Smooth muscle cell (in vitro differentiated cells): ENCODE measurements around the gene BOLA2B. TPM values are rescaled to one million over a fixed set of nuclear protein-coding genes. Genes with fewer than 3 reads are reported as not detected.
"Not testable (repeated sequence)": the region's sequence is repeated elsewhere in the genome, so short reads cannot be mapped to it uniquely, and the experiment has no call there.

Source experiments
- DNase-seq: peaks from one replicate; lab custom pipeline; 2025; ENCODE audit not compliant: unreplicated experiment; lab: John Stamatoyannopoulos, UW
- H2AFZ ChIP-seq: fragments of 200-600 bp; sonication (generic); 2 replicates; pipeline ENCODE4 v1.6.0; 2016; ENCODE audit warnings: antibody characterized with exemption, low read depth, mild to moderate bottlenecking
- H3F3A ChIP-seq: fragments of 200-600 bp; sonication (generic); 2 replicates; pipeline ENCODE4 v1.6.0; 2017; ENCODE audit warnings: antibody characterized with exemption, low read depth
- H3K27ac ChIP-seq: fragments of 200-600 bp; sonication (generic); 2 replicates; pipeline ENCODE4 v1.5.1; 2016; ENCODE audit warnings: low read depth, mild to moderate bottlenecking
- H3K27me3 ChIP-seq: fragments of 200-600 bp; sonication (generic); 2 replicates; pipeline ENCODE4 v1.6.1; 2016; ENCODE audit warnings: low read depth, mild to moderate bottlenecking
- H3K36me3 ChIP-seq: fragments of 200-600 bp; sonication (generic); 2 replicates; pipeline ENCODE4 v1.5.1; 2016; ENCODE audit warnings: low read depth
- H3K4me1 ChIP-seq: fragments of 200-600 bp; sonication (generic); 2 replicates; pipeline ENCODE4 v1.5.1; 2016; ENCODE audit warnings: low read depth
- H3K4me2 ChIP-seq: fragments of 200-600 bp; sonication (generic); 2 replicates; pipeline ENCODE4 v1.6.0; 2016; ENCODE audit warnings: mild to moderate bottlenecking
- H3K4me3 ChIP-seq: fragments of 200-600 bp; sonication (generic); 2 replicates; pipeline ENCODE4 v1.5.1; 2016; ENCODE audit warnings: mild to moderate bottlenecking
- H3K79me2 ChIP-seq: fragments of 200-600 bp; sonication (generic); 2 replicates; pipeline ENCODE4 v1.6.0; 2016; ENCODE audit warnings: low read depth, mild to moderate bottlenecking
- H3K9ac ChIP-seq: fragments of 200-600 bp; sonication (generic); 2 replicates; pipeline ENCODE4 v1.6.0; 2016; ENCODE audit warnings: low read depth
- H3K9me3 ChIP-seq: fragments of 200-600 bp; sonication (generic); replicated peaks from 2 replicates; pipeline ENCODE4 v1.5.1; 2016; ENCODE audit warnings: low read depth
- H4K20me1 ChIP-seq: fragments of 200-600 bp; sonication (generic); 2 replicates; pipeline ENCODE4 v1.6.0; 2016; ENCODE audit warnings: low read depth
- WGBS: methylation state at CpG from one replicate; pipeline ENCODE4 v1.1.7; 2016; ENCODE audit warnings: low lambda C conversion rate; 5-methylcytosine and 5-hydroxymethylcytosine counted together
- polyA plus RNA-seq: library from polyadenylated mRNA; unstranded; fragments of >200 nt; fragmentation: Nextera tagmentation; extraction: Ambion mirVana; gene quantifications from 2 replicates; pipeline ENCODE4 v1.2.1, GENCODE V29; 2016
- total RNA-seq: library from RNA; depleted of rRNA; stranded (reverse); fragments of >200 nt; gene quantifications from 2 replicates; pipeline ENCODE4 v1.2.3, GENCODE V29; 2014

The BOLA2B gene
- total RNA-seq (229 and 338 TPM in 2 replicates), polyA plus RNA-seq (148 and 163 TPM in 2 replicates)

- H3K9ac ChIP-seq, H2AFZ ChIP-seq, H3K79me2 ChIP-seq, H3K9me3 ChIP-seq, DNase-seq, H3F3A ChIP-seq, H4K20me1 ChIP-seq, H3K27me3 ChIP-seq, H3K36me3 ChIP-seq, H3K4me1 ChIP-seq, H3K27ac ChIP-seq: not testable (repeated sequence)
- peak within 1 kb of the TSS; percentile 47 for H3K4me3 ChIP-seq
- WGBS, result no CpG with 5 or more reads among the region's 34 CpGs
- H3K4me2 ChIP-seq, result peak within 1 kb of the TSS; percentile 83
Measured at GRCh38 chr16:30193615-30194014, at the start of gene BOLA2B, which contains the start of gene SLX1A. TSS of gene BOLA2B (minus strand) at chr16:30193666. CDS start at chr16:30193595, 71 bp downstream. TSS of gene SLX1A (plus strand) at chr16:30193875. CDS start at chr16:30194085, 210 bp downstream.

DNA sequence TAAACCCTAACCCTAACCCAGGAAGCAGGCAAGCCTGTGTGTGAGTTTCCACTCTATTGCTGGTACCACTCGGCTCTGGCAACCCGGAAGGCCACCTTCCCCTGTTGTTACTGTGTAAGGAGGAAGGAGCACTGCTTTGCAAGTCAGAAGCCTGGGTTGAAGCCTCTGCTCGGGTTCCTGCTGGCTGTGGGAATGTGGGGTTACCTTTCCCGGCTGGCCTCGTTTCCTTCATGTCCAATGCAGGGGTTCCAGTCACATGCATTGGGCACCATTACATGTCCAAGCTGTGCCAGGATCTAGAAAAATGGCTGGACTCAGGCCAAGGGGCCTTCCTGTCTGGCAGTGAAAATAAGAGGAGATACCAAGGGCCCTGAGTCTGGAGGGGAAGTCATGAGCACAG is 23.6 kb upstream of the BOLA2B start:
- not testable (repeated sequence) for H3K27ac ChIP-seq, H3K9me3 ChIP-seq, H3F3A ChIP-seq, H3K36me3 ChIP-seq, H3K27me3 ChIP-seq, H3K9ac ChIP-seq, H2AFZ ChIP-seq, H3K4me1 ChIP-seq, H3K4me2 ChIP-seq, DNase-seq, H3K4me3 ChIP-seq, H4K20me1 ChIP-seq, H3K79me2 ChIP-seq
- 95% methylated on average over 5 of the region's 5 CpGs for WGBS

DNA sequence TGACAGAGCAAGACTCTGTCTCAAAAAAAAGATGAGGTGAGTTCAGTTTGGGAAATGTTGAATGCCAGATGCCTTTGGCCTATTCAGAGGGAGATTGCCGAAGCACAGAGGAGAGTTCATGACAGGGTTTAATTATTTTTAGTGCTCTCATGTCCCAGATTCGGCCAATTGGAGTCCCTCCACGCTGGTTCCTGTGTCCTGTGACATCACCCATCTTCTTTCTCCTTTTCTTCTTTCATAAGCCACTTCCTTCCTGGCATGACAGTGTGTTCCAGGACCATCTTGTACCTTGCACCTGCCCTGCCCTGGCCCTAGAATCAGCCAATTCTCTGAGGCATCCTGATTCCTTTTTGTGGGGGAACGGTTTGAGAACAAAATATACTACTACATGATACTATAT is 17.9 kb upstream of the BOLA2B start:
- H3K79me2 ChIP-seq, H3K4me3 ChIP-seq, H3K4me2 ChIP-seq, H3K36me3 ChIP-seq, H3K4me1 ChIP-seq, H3F3A ChIP-seq, H4K20me1 ChIP-seq, H3K9ac ChIP-seq, H3K9me3 ChIP-seq, H3K27me3 ChIP-seq, H2AFZ ChIP-seq, H3K27ac ChIP-seq, DNase-seq: not testable (repeated sequence)
- WGBS, result no CpG with 5 or more reads among the region's 4 CpGs

GRCh38 chr16:30209032-30209431 is 15.6 kb upstream of the BOLA2B start:
- not testable (repeated sequence) for H4K20me1 ChIP-seq, H3K27me3 ChIP-seq, H2AFZ ChIP-seq, H3K4me2 ChIP-seq, H3K4me3 ChIP-seq, H3K4me1 ChIP-seq, H3K36me3 ChIP-seq, H3K9me3 ChIP-seq, DNase-seq, H3K9ac ChIP-seq, H3K79me2 ChIP-seq, H3F3A ChIP-seq, H3K27ac ChIP-seq
- WGBS, result 35% methylated on average over 4 of the region's 6 CpGs

DNA sequence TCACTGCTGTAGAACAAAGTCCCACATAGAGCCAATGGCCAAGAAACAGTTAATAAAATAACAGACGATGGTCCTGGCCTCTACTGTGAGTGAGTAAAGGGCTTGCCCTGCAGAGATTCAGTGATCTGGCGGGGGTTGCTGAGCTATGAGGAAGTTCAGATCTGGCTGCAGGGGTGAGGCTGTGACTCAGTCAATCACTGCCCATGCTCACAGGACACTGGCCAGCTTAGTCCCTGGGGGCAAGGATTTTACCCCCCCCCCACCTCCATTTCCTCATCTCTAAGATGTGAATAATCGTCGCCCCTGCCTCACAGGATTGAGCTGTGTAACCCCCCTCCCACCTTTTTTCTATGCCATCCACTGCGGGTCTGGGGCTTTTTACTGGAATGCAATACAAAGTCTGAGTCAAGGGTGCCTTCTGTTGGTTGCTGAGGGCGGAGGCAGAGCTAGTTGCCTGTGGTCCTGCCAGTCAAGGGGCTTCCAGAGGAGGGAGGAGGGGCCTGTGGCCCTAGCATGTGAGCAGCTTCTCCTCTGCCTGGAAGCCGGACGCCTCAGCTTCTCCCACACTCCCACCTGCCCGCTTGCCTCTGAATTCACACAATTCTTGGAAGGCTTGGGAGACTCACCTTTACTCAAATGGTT is 13.7 kb upstream of the BOLA2B start:
- 0% methylated on average over 2 of the region's 9 CpGs for WGBS
- not testable (repeated sequence) for DNase-seq, H3K4me2 ChIP-seq, H3K9ac ChIP-seq, H3K27ac ChIP-seq, H3K4me1 ChIP-seq, H3K36me3 ChIP-seq, H3K27me3 ChIP-seq, H3F3A ChIP-seq, H3K79me2 ChIP-seq, H2AFZ ChIP-seq, H3K9me3 ChIP-seq, H4K20me1 ChIP-seq, H3K4me3 ChIP-seq

DNA sequence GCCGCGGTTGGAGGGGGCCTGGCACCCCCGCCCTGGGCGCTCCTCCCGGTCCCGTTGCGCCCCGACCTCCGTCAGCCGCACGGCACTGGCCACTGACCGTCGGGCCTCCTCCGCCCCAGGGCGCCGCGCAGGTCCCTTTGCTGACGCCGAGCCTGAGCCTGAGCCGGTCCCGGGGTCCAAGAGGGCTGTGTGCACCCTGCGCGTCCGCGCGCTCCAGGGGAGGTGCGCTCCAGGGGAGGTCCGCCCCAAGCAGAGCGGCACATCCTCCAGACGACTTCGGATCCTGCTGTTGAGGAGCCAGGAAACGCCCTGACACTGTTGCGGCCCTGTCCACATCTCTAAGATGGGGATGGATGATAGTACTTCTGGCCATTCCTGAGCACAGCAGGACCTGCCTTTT is 12.8 kb upstream of the BOLA2B start:
- H3K4me3 ChIP-seq, result peak overlapping the region; percentile 49

DNA sequence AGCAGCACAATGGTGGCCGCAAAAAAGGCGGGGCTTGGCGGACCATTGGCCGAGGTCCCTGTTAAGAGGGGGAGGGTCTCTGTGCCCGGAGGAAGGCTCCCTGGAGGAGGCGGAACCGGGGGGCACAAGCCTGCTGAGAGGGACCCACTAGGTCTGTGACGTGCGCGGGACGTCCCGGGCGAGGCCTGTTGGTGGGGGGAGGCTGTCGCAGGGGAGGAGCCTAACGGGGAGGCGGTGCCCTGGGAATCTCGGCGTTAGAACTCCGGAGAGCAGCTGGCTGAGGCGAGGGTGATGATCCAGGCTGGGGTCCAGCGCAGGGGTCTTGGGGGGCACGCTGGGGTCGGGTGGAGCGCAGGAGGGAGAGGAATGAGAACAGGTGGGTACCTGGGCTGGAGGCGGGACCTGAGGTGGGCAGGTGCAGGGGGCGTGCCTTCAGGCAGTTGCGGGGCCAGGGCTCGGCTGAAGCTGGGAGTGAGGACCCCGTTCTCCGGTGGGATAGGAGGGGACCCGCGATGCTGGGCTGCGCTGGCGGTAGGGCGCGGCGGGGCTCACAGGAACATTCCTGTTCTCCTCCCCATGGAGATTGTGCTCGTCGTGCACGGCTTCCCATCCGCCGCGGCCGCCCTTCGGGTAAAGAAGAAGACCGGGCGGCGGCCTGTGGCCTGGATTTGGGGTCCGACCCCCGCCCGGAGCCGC is 12.2 kb upstream of the BOLA2B start:
- not testable (repeated sequence) for H4K20me1 ChIP-seq, H3K9ac ChIP-seq, H3K27ac ChIP-seq, H3F3A ChIP-seq, H3K4me1 ChIP-seq, H3K9me3 ChIP-seq, H3K79me2 ChIP-seq, DNase-seq, H3K36me3 ChIP-seq, H2AFZ ChIP-seq, H3K27me3 ChIP-seq
- peak overlapping the region; percentile 82 for H3K4me2 ChIP-seq
- 5% methylated on average over 21 of the region's 52 CpGs for WGBS
- H3K4me3 ChIP-seq, result peak overlapping the region; percentile 49

More for the DNA sequence above, 12.8 kb upstream of the BOLA2B start:
- not testable (repeated sequence) for H4K20me1 ChIP-seq, H3K27me3 ChIP-seq, H3K9me3 ChIP-seq, H3K79me2 ChIP-seq, H3F3A ChIP-seq, DNase-seq, H3K9ac ChIP-seq, H3K4me1 ChIP-seq, H2AFZ ChIP-seq, H3K27ac ChIP-seq, H3K36me3 ChIP-seq
- peak overlapping the region; percentile 82 for H3K4me2 ChIP-seq
- no CpG with 5 or more reads among the region's 33 CpGs for WGBS

- not testable (repeated sequence) for H3K79me2 ChIP-seq, H3K27ac ChIP-seq, H3F3A ChIP-seq, H3K4me2 ChIP-seq, H3K27me3 ChIP-seq, H3K9ac ChIP-seq, H3K4me3 ChIP-seq, H4K20me1 ChIP-seq, H3K9me3 ChIP-seq, DNase-seq, H2AFZ ChIP-seq, H3K36me3 ChIP-seq, H3K4me1 ChIP-seq
- WGBS, result no CpG with 5 or more reads among the region's 15 CpGs
Measured at GRCh38 chr16:30199608-30200343, 6.3 kb upstream of the BOLA2B start.
